Upper lobe of left lung (tissue), 6 donors: ENCODE data around the gene ZNF618. TPM values are rescaled to one million over a fixed set of nuclear protein-coding genes. Genes with fewer than 3 reads are reported as not detected.
A peak's percentile ranks its signal among the peaks of the same experiment; 100 is the strongest.

Source experiments
- ATAC-seq, 2 donors: fragments of 200-7000 bp; cut with Tn5 transposase; one replicate each; pipeline ENCODE4 v1.9.1; 2022; ENCODE audit warnings: mild to moderate bottlenecking in 2 of 2, moderate library complexity in 2 of 2; ENCODE audit not compliant: low FRiP score in 2 of 2
- DNase-seq, 2 donors: peaks; one replicate each; pipeline ENCODE4 v3.0.0-alpha.2; 2019 to 2020
- H3K27ac ChIP-seq, 4 donors: fragments of 200-600 bp; sonication (generic); one replicate each; pipeline ENCODE4 v1.5.1; 2016 to 2019
- H3K27me3 ChIP-seq, 4 donors: fragments of 200-600 bp; sonication (generic); one replicate each; pipeline ENCODE4 v1.5.1; 2017 to 2019
- H3K36me3 ChIP-seq, 4 donors: fragments of 200-600 bp; sonication (generic); one replicate each; pipeline ENCODE4 v1.5.1; 2016 to 2019
- H3K4me1 ChIP-seq, 4 donors: fragments of 200-600 bp; sonication (generic); one replicate each; pipeline ENCODE4 v1.5.1; 2018 to 2019
- H3K4me3 ChIP-seq, 4 donors: fragments of 200-600 bp; sonication (generic); one replicate each; pipeline ENCODE4 v1.5.1; 2017 to 2019; ENCODE audit warnings: mild to moderate bottlenecking in 2 of 4, moderate library complexity in 1 of 4
- H3K9me3 ChIP-seq, 4 donors: fragments of 200-600 bp; sonication (generic); one replicate each; pipeline ENCODE4 v1.5.1; 2018 to 2019
- CTCF ChIP-seq, 6 experiments: fragments of 450-650 bp in 4 of 6; fragments of 200-600 bp in 2 of 6; sonication (generic) in 2 of 6; IDR thresholded peaks; one replicate each; pipeline ENCODE4 v1.5.1; 2016 to 2019; ENCODE audit warnings: antibody characterized with exemption in 6 of 6
- EP300 ChIP-seq, 4 donors: sonication (generic); formaldehyde crosslinking; IDR thresholded peaks; one replicate each; pipeline ENCODE4 v1.5.1; 2017; ENCODE audit warnings: antibody characterized with exemption in 4 of 4, control low read depth in 2 of 4
- POLR2A ChIP-seq, 4 donors: fragments of 450-650 bp; IDR thresholded peaks; one replicate each; pipeline ENCODE4 v1.5.1; 2016 to 2017; ENCODE audit warnings: antibody characterized with exemption in 4 of 4, mild to moderate bottlenecking in 2 of 4
- POLR2AphosphoS5 ChIP-seq, 2 donors: sonication (generic); formaldehyde crosslinking; IDR thresholded peaks; one replicate each; pipeline ENCODE4 v1.5.1; 2017; ENCODE audit warnings: antibody characterized with exemption in 2 of 2
- WGBS, 2 donors: methylation state at CpG; one replicate each; pipeline ENCODE4 v1.1.5; 2017 to 2018; 5-methylcytosine and 5-hydroxymethylcytosine counted together
- total RNA-seq, 6 donors: library from RNA; depleted of rRNA in 4 of 6; stranded (reverse); fragments of >200 nt in 4 of 6; gene quantifications; one replicate each; pipeline versions ENCODE4 v1.1.0 to v1.2.1, GENCODE V29; 2016 to 2021
- donor health status: DM: no; HTN: no; CAD: no; lungs with moderate emphysema.
- donor health status: DM: no; HTN: yes; CAD: no; lungs with severe emphysema.

The ZNF618 gene
- total RNA-seq, 6 donors from 2014 or later, result 3.2 to 11.6 (median 9.1) TPM

DNA sequence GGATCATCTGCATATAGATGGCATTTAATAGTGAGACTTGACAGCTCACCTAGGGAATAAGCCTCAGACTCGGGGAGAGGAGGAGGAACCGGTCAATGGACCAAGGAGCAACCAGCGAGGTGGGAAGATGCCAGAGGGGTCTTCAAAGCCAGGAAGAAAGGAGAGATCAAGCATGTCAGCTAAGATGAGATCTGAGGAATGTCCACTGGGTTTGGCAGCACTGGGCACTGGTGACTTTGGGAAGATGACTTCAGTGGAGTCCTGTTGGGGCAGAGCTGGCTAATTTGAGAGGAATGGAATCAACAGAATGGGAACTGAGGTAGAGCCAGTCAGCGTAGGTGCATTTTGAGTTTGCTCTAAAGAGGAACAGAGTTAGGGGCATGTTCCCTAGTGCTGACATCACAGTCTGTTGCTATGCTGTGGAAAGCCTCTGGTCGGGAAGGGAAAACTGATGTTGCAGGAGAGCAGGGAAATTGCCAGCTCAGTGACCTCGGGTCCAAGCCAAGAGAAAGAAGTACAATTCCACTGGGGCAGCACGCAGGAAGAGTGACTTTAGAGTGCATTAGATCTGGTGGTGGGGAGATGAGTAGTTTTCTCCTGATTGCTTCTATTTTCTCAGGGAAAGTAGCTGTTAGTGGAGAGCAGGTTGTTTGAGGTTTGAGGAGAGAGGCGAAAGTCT is 56.9 kb downstream of the ZNF618 start:
- ATAC-seq, result no peak
- no peak for DNase-seq
- no peaks in the 10 kb centered on the region for H3K27me3 ChIP-seq
- H3K36me3 ChIP-seq, result no peaks in the 10 kb centered on the region
- peaks cover 0 to 8% (median 5%) of the 10 kb centered on the region in 4 donors for H3K9me3 ChIP-seq
- no peak overlapping the region for H3K4me3 ChIP-seq
- H3K4me1 ChIP-seq, result peaks cover 7 to 16% (median 12%) of the 10 kb centered on the region in 4 donors
- WGBS, 2 donors, result 82 to 89% methylated on average over 8 of the region's 8 CpGs
- H3K27ac ChIP-seq, result no peak overlapping the region
- TF ChIP-seq EP300 (IDR thresholded peaks at IDR 0.05) (no peak), POLR2A (IDR thresholded peaks at IDR 0.05) (no peak), POLR2AphosphoS5 (IDR thresholded peaks at IDR 0.05) (no peak), CTCF (IDR thresholded peaks at IDR 0.05) (no peak)

- Histone ChIP-seq H3K27me3 (no peaks in the 10 kb centered on the region), H3K4me1 (peaks cover 7 to 16% (median 12%) of the 10 kb centered on the region in 4 donors), H3K4me3 (no peak overlapping the region), H3K36me3 (no peaks in the 10 kb centered on the region), H3K27ac (no peak overlapping the region), H3K9me3 (peaks cover 0 to 2% (median 0%) of the 10 kb centered on the region in 4 donors)
- ATAC-seq (no peak), DNase-seq (no peak)
- TF ChIP-seq CTCF (IDR thresholded peaks at IDR 0.05) (no peak), POLR2A (IDR thresholded peaks at IDR 0.05) (no peak), EP300 (IDR thresholded peaks at IDR 0.05) (no peak), POLR2AphosphoS5 (IDR thresholded peaks at IDR 0.05) (no peak)
Observed at GRCh38 chr9:113933671-113934070, 57.6 kb downstream of the ZNF618 start.

GRCh38 chr9:113934167-113934828 is 58.2 kb downstream of the ZNF618 start:
- 87 to 92% methylated on average over 14 of the region's 14 CpGs for WGBS, 2 donors
- H3K27ac ChIP-seq, result no peak overlapping the region

DNA sequence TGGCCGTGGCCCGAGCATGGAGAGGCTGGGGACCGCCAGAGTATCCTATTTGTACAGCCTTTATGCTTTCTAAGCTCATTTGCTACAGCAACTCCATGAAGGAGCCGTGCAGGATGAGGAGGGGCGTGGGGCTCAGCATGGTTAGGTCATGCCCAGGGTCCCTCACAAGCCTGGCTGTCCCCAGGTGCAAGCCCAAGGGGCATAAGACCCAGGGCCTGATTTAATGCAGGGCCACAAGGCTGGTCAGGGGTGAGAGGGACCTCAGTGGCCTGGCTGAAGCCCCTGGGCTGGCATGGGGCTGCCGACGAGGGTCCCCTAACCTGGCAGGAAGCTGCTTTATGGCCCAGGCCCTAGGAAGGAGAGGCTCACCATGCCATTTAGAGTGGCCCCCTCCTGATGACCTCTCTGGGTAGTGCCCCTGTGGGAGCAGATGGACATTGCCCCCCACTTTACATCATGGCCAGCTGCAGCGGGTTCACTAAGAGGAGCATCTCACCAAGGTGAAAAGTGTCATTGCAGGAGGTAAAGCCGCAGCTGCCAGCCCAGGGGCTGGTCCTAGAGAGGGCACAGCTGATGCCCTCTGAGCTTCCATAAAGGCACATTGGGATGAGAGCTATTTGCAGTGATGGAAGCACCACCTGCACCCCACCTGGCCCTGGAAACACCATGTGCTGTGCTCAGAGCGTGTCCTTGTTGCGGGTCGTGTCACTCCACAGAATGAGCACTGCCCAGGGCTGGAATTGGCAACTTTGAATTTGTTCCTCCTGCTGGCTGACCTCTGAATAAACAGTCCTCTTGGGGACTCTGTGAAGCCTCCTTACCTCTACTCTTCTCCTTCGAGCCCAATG is 58.9 kb downstream of the ZNF618 start:
- no peaks in the 10 kb centered on the region for H3K36me3 ChIP-seq
- DNase-seq (peak in 1 of 2 donors; percentile 48), ATAC-seq (peak; percentile 19 to 58)
- H3K27me3 ChIP-seq, result no peaks in the 10 kb centered on the region
- 88 to 89% methylated on average over 10 to 11 of the region's 13 CpGs for WGBS, 2 donors
- no peak overlapping the region for H3K4me3 ChIP-seq
- TF ChIP-seq POLR2AphosphoS5 (IDR thresholded peaks at IDR 0.05), result no peak
- no peak for TF ChIP-seq POLR2A (IDR thresholded peaks at IDR 0.05)
- no peak for TF ChIP-seq CTCF (IDR thresholded peaks at IDR 0.05)
- TF ChIP-seq EP300 (IDR thresholded peaks at IDR 0.05), result no peak
- H3K9me3 ChIP-seq, result no peaks in the 10 kb centered on the region
- peaks cover 4 to 9% (median 8%) of the 10 kb centered on the region in 4 donors for H3K4me1 ChIP-seq
- H3K27ac ChIP-seq, result no peak overlapping the region

More at GRCh38 chr9:113934167-113934828, 58.2 kb downstream of the ZNF618 start:
- Histone ChIP-seq H3K9me3 (no peaks in the 10 kb centered on the region), H3K36me3 (no peaks in the 10 kb centered on the region), H3K4me1 (peaks cover 7 to 16% (median 12%) of the 10 kb centered on the region in 4 donors), H3K4me3 (no peak overlapping the region), H3K27me3 (no peaks in the 10 kb centered on the region)
- TF ChIP-seq CTCF (IDR thresholded peaks at IDR 0.05) (no peak), POLR2A (IDR thresholded peaks at IDR 0.05) (no peak), POLR2AphosphoS5 (IDR thresholded peaks at IDR 0.05) (no peak), EP300 (IDR thresholded peaks at IDR 0.05) (no peak)
- DNase-seq (no peak), ATAC-seq (no peak)
